Erythroblast (primary cell): ENCODE measurements around the gene FNDC5.

ENCODE experiments used
- GATA1 ChIP-seq: IDR thresholded peaks from 2 replicates; pipeline ENCODE4 v1.6.1; 2011; ENCODE audit warnings: low read depth, mild to moderate bottlenecking, control low read depth, low read length, moderate library complexity
- POLR2A ChIP-seq: IDR thresholded peaks from 2 replicates; pipeline ENCODE4 v1.6.1; 2011; ENCODE audit warnings: mild to moderate bottlenecking, low read length

DNA sequence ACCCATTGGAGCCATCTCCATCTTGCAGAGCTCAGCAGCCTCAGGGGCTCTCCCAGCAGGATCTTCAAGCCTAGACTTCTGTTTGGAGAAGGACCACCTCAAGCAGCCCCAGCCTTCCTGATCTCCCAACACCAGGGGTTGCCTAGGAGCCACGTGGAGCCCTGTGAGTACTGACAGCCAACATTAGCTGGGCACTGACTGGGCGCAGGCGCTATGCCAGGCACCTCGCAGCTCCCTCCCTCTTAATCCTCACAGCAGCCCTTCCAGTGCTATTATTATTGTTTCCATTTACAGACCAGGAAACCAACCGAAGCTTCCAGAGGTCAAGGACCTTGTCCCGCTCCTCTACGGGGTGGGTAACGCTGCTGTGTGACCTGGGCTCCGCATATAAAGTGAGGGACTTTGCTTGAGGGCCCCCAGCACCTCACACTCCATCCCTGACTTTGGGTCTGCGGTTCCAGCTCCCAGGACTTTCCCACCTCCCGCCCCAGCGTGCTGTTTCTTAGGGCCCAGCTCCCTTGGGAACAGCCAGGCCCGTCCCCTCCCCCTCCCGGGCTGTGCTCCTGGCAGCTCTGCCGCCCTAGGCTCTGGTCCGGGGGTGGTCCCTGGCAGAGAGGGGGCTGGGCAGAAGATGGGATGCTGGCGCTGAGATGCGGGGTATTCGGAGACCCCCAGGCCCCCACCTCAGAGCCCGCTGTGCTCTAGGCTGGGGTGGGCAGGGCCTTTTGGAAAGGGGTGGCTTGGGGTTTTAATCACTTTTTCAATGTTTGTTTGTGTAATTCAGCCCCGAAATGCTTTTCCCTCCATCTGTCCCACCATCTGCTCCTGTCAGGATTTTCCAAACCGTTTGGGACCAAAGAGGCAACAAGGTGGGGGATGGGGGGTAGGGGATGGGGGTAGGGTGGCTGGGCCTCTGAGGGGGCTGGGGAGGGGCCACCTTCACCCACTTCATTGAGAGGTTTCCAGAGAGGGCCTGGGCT is 11.4 kb upstream of the FNDC5 start:
- TF ChIP-seq POLR2A (no peak), GATA1 (no peak)
